Hepatocyte (in vitro differentiated cells): ENCODE measurements around the gene GALNT11.

ENCODE experiments used
- CTCF ChIP-seq: fragments of 200-600 bp; sonication (generic); IDR thresholded peaks from 2 replicates; pipeline ENCODE4 v1.5.1; 2016; ENCODE audit warnings: antibody characterized with exemption, mild to moderate bottlenecking; ENCODE audit not compliant: poor library complexity
- EZH2phosphoT487 ChIP-seq: fragments of 200-600 bp; sonication (generic); IDR thresholded peaks from one replicate; pipeline ENCODE4 v1.6.1; 2018; ENCODE audit warnings: antibody characterized with exemption, mild to moderate bottlenecking, low read depth, moderate library complexity; ENCODE audit not compliant: unreplicated experiment, severe bottlenecking

- TF ChIP-seq CTCF (no peak), EZH2phosphoT487 (no peak)
These were observed 26.5 kb downstream of the GALNT11 start for GRCh38 chr7:152051968-152052367.
